Aorta (tissue), 5 donors: ENCODE measurements around the gene PNMA6F. TPM values are rescaled to one million over a fixed set of nuclear protein-coding genes. Genes with fewer than 3 reads are reported as not detected.
"Not testable (repeated sequence)": the region's sequence is repeated elsewhere in the genome, so short reads cannot be mapped to it uniquely, and the experiment has no call there.

Experiments
- ATAC-seq: fragments of 200-7000 bp; cut with Tn5 transposase; one replicate; pipeline ENCODE4 v1.9.1; 2022; ENCODE audit warnings: moderate library complexity; ENCODE audit not compliant: low FRiP score
- DNase-seq, 2 donors: peaks; one replicate each; pipeline ENCODE4 v3.0.0-alpha.2; 2020
- H3K27ac ChIP-seq, 2 donors: one replicate each; pipeline ENCODE4 v1.5.1; 2013; ENCODE audit warnings: low read length in 2 of 2, mild to moderate bottlenecking in 2 of 2, moderate library complexity in 2 of 2, control low read depth in 1 of 2, inconsistent platforms in 1 of 2, low read depth in 1 of 2
- H3K27me3 ChIP-seq, 2 donors: one replicate each; pipeline ENCODE4 v1.6.1; 2013; ENCODE audit warnings: control low read depth in 1 of 2, low read length in 1 of 2, mild to moderate bottlenecking in 1 of 2, moderate library complexity in 1 of 2; ENCODE audit not compliant: insufficient read depth in 2 of 2, control insufficient read depth in 1 of 2
- H3K36me3 ChIP-seq, 2 donors: one replicate each; pipeline ENCODE4 v1.6.1; 2013; ENCODE audit warnings: control low read depth in 1 of 2, low read length in 1 of 2, mild to moderate bottlenecking in 1 of 2; ENCODE audit not compliant: insufficient read depth in 2 of 2, control insufficient read depth in 1 of 2
- H3K4me1 ChIP-seq, 2 donors: one replicate each; pipeline ENCODE4 v1.6.1; 2013; ENCODE audit warnings: low read length in 2 of 2, control low read depth in 1 of 2, mild to moderate bottlenecking in 1 of 2, moderate library complexity in 1 of 2; ENCODE audit not compliant: insufficient read depth in 2 of 2, control insufficient read depth in 1 of 2
- H3K4me3 ChIP-seq, 2 donors: one replicate each; pipeline ENCODE4 v1.5.1; 2013; ENCODE audit warnings: low read length in 2 of 2, control low read depth in 1 of 2, mild to moderate bottlenecking in 1 of 2
- H3K9me3 ChIP-seq: one replicate; pipeline ENCODE4 v1.6.1; 2013; ENCODE audit warnings: mild to moderate bottlenecking, low read length; ENCODE audit not compliant: control insufficient read depth
- WGBS, 2 donors: extraction: QIAGEN DNeasy Blood & Tissue Kit; methylation state at CpG; one replicate each; pipeline ENCODE4 v1.1.7; 2013; 5-methylcytosine and 5-hydroxymethylcytosine counted together
- intact Hi-C, 2 donors: fragments of 100-400 bp; cut with DNase I; formaldehyde crosslinking; loops; one replicate each; pipeline versions ENCODE4 v1.14.2 to v1.15.0; 2022
- polyA plus RNA-seq, 2 donors: library from polyadenylated mRNA; stranded (reverse); fragments of 200-250 nt; gene quantifications; one replicate each; pipeline ENCODE4 v1.2.3, GENCODE V29; 2013
- total RNA-seq, 2 donors: library from RNA; stranded (reverse); fragmentation: NEBNext Ultra II Directional; extraction: Animal tissue kit (Norgen Biotek cat#: 25700); gene quantifications; one replicate each; pipeline ENCODE4 v1.2.1, GENCODE V29; 2021
- donor health status: healthy with polysubstance abuse.
- donor health status: Bipolar disorder and iron deficiency.
- donor health status: DM: no; HTN: no; CAD: no.
- donor health status: DM: no; HTN: no; CAD: no.
- donor health status: DM: yes; HTN: yes; CAD: no.

The PNMA6F gene
- total and polyA plus RNA-seq, 4 donors: not detected

DNA sequence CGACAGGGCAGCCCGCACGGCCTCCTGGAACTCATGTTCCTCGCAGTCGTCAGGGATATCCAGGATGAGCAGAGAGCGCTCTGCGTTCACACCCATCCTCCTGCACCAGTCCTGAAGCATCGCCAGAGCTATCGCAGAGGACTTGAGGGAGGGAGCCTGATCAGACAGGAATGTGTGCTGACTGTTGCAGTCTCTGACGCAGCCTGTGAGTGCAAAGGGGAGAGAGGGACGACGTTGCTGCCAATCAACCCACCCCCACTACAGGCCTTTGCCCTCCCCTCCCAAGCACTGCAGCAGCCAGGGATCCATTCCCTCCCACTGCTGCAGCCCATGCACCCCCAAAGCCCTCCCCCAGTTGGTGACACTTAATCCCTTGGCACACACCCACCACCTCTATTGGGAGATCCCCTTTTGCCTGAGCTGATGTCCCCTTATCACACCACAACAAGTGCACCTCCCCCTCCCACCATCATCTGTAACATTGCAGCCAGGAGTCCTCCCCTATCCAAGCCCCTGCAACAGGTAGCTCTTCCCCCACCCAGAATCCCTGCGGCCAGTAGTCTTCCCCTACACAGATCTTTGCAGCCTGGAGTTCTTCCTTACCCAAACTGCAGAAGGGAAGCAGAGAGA lies 897 bp downstream of the PNMA6F start:
- Histone ChIP-seq H3K27ac (no peak overlapping the region), H3K27me3 (no peaks in the 10 kb centered on the region), H3K4me3 (no peak overlapping the region), H3K36me3 (no peaks in the 10 kb centered on the region), H3K4me1 (no peaks in the 10 kb centered on the region), H3K9me3 (no peaks in the 10 kb centered on the region)
- ATAC-seq (no peak), DNase-seq (no peak)
- WGBS, 2 donors: 11 to 73% methylated on average over 3 to 10 of the region's 13 CpGs
- intact Hi-C loops: no loop called here

DNA sequence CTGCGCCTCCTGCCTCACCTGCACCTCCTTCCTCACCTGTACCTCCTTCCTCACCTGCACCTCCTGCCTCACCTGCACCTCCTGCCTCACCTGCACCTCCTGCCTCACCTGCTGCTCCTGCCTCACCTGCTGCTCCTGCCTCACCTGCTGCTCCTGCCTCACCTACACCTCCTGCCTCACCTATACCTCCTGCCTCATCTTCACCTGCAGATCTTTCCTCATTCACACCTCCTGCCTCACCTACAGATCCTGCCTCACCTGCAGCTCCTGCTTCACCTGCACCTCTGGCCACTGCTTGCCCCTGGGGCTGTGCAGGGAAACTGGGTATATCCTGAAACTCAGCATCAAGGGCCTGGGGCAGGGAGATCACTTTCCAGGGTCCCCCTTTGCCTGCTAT lies 1.5 kb downstream of the PNMA6F start:
- ATAC-seq, H3K4me3 ChIP-seq, H3K36me3 ChIP-seq, H3K27ac ChIP-seq, H3K4me1 ChIP-seq, H3K27me3 ChIP-seq, H3K9me3 ChIP-seq, DNase-seq, intact Hi-C loops: not testable (repeated sequence)
- WGBS, 2 donors: 93 to 100% methylated on average over 1 of the region's 1 CpG

DNA sequence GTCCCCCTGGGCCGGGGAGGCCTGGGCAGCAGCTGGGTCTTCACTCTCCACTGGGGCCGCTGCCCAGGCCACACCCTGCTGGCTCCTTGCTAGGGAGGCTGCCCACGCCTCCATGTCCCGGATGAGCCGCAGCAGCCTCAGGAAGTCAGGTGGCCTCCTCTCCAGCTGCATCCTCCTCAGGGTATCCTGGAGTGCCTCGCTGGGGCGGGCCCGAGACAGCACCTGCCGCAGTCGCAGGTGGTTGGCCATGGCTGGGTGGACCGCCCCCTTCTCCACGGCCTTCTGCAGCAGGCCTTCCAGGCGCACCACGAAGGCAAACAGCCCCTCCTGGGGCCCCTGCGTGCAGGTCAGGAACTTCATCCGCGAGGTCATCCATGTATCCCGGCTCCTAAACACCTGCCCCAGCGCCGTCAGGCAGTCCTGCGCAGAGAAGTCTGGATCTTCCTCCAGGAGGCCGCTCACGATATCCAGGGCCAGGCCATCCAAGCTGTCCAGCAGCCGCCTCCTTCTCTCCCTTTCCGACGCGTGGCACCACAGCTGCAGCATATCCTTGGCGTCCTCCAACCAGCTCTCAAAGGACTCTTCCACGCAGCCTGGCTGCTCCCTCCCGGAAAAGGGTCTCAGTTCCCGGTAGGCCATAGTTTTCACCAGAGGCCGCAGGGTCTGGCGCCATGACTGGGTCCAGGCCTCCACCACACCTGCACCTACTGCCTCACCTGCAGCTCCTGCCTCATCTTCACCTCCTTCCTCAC lies 2.1 kb downstream of the PNMA6F start:
- intact Hi-C loops: no loop called here
- no peak for DNase-seq
- H3K27ac ChIP-seq: no peak overlapping the region
- no peaks in the 10 kb centered on the region for H3K9me3 ChIP-seq
- H3K27me3 ChIP-seq: no peaks in the 10 kb centered on the region
- no peak for ATAC-seq
- H3K36me3 ChIP-seq: no peaks in the 10 kb centered on the region
- no peaks in the 10 kb centered on the region for H3K4me1 ChIP-seq
- WGBS, 2 donors: 89 to 92% methylated on average over 27 to 33 of the region's 33 CpGs
- H3K4me3 ChIP-seq: no peak overlapping the region

DNA sequence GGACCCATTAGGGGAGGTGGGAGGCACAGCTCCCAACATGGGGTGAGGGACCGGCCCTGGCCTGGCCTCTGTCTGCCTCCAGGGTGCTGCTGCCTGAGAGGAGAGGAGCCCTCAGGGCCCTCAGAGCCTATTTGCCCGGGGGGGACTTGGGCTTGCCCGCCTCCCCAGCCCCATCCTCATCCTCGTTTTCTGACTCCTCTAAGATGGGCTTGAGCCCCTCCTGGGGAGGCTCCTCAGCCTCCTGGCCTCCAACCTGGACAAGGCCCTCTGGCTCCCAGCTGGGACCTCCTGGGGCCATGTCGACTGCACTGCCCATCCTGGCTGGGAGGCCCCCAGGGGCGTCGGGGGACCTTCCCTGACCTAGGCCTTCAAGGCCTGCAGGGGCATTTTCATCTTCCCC lies 2.8 kb downstream of the PNMA6F start:
- WGBS, 2 donors: 68 to 91% methylated on average over 7 of the region's 7 CpGs
- no peaks in the 10 kb centered on the region for H3K4me1 ChIP-seq
- H3K9me3 ChIP-seq: no peaks in the 10 kb centered on the region
- intact Hi-C loops: no loop called here
- no peaks in the 10 kb centered on the region for H3K27me3 ChIP-seq
- ATAC-seq (no peak), DNase-seq (no peak)
- H3K36me3 ChIP-seq: no peaks in the 10 kb centered on the region
- H3K27ac ChIP-seq: no peak overlapping the region
- no peak overlapping the region for H3K4me3 ChIP-seq

DNA sequence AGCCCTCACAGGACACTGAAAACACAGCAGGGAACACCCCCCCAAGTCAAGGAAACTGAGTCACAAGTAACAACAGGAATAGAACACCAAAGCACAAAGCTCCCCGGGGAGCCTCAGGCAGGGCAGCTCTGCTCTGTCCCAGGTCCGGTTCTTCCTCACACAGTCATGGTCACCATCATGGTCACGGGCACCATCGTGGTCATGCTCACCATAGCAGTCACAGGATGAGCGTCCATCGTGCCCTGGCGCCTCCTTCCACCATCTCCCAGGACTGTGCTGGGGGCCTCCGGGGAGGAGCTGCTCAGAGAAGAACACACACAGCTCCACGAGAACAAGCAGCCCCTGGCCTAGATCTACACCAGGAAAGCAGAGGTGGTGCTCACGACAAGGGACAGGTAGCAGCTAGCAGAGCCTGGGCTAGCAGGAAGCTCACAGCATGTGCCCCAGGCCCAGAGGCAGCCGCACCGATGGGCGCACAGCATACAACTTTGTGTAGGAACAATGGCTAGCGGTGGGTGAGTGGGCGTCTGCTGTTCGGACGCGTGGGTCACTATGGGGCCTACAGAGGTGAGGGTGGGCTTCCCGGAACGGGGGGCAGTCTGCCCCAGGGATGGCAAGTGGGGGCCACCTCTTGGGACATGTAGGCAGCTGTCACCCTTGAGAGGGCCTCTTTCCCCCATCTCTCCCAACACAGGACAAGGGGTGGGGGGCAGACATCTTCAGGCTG lies 3.4 kb downstream of the PNMA6F start:
- no peak for ATAC-seq
- no peaks in the 10 kb centered on the region for H3K4me1 ChIP-seq
- no peaks in the 10 kb centered on the region for H3K27me3 ChIP-seq
- H3K9me3 ChIP-seq: no peaks in the 10 kb centered on the region
- DNase-seq: no peak
- intact Hi-C loops: no loop called here
- no peak overlapping the region for H3K4me3 ChIP-seq
- 90 to 96% methylated on average over 20 of the region's 20 CpGs for WGBS, 2 donors
- H3K27ac ChIP-seq: no peak overlapping the region
- no peaks in the 10 kb centered on the region for H3K36me3 ChIP-seq

GRCh38 chrX:153317306-153317705 lies 4.3 kb downstream of the PNMA6F start:
- H3K4me3 ChIP-seq: no peak overlapping the region
- 91 to 92% methylated on average over 8 of the region's 8 CpGs for WGBS, 2 donors
- DNase-seq (no peak), ATAC-seq (no peak)
- H3K27me3 ChIP-seq: no peaks in the 10 kb centered on the region
- H3K27ac ChIP-seq: no peak overlapping the region
- H3K9me3 ChIP-seq: no peaks in the 10 kb centered on the region
- intact Hi-C loops: no loop called here
- no peaks in the 10 kb centered on the region for H3K4me1 ChIP-seq
- no peaks in the 10 kb centered on the region for H3K36me3 ChIP-seq

- no peaks in the 10 kb centered on the region for H3K36me3 ChIP-seq
- H3K27me3 ChIP-seq: no peaks in the 10 kb centered on the region
- 75 to 80% methylated on average over 1 of the region's 1 CpG for WGBS, 2 donors
- H3K4me1 ChIP-seq: no peaks in the 10 kb centered on the region
- DNase-seq: no peak
- no peak for ATAC-seq
- no peak overlapping the region for H3K4me3 ChIP-seq
- H3K27ac ChIP-seq: no peak overlapping the region
- no peaks in the 10 kb centered on the region for H3K9me3 ChIP-seq
- intact Hi-C loops: no loop called here
Measured at GRCh38 chrX:153312842-153313241, 8.7 kb downstream of the PNMA6F start.

- no peaks in the 10 kb centered on the region for H3K36me3 ChIP-seq
- H3K4me1 ChIP-seq: no peaks in the 10 kb centered on the region
- H3K4me3 ChIP-seq: no peak overlapping the region
- WGBS, 2 donors: 79 to 90% methylated on average over 5 of the region's 5 CpGs
- ATAC-seq (no peak), DNase-seq (no peak)
- no peaks in the 10 kb centered on the region for H3K9me3 ChIP-seq
- no peaks in the 10 kb centered on the region for H3K27me3 ChIP-seq
- intact Hi-C loops: no loop called here
- H3K27ac ChIP-seq: no peak overlapping the region
Measured at GRCh38 chrX:153312041-153312440, 9.5 kb downstream of the PNMA6F start.

- no peaks in the 10 kb centered on the region for H3K36me3 ChIP-seq
- 80 to 90% methylated on average over 9 of the region's 9 CpGs for WGBS, 2 donors
- no peak overlapping the region for H3K27ac ChIP-seq
- H3K9me3 ChIP-seq: no peaks in the 10 kb centered on the region
- ATAC-seq (no peak), DNase-seq (no peak)
- H3K27me3 ChIP-seq: no peaks in the 10 kb centered on the region
- intact Hi-C loops: no loop called here
- H3K4me1 ChIP-seq: no peaks in the 10 kb centered on the region
- H3K4me3 ChIP-seq: no peak overlapping the region
Measured at GRCh38 chrX:153310901-153311300, 10.7 kb downstream of the PNMA6F start.
